Gastrocnemius medialis (tissue), 4 donors: ENCODE results near the gene IFT122.

Experiments used
- POLR2A ChIP-seq, 2 donors: fragments of 450-650 bp; IDR thresholded peaks; one replicate each; pipeline ENCODE4 v1.6.1; 2017; ENCODE audit warnings: antibody characterized with exemption in 2 of 2, mild to moderate bottlenecking in 2 of 2, moderate library complexity in 2 of 2
- TF ChIP-seq, protein P1 (sequence below), 5 experiments: fragments of 450-650 bp in 3 of 5; fragments of 200-600 bp in 2 of 5; sonication (generic) in 2 of 5; IDR thresholded peaks in 4 of 5; conservative IDR thresholded peaks in 1 of 5; 1 replicate in 4 of 5; 2 replicates in 1 of 5; pipeline ENCODE4 v1.5.1; 2016 to 2019; ENCODE audit warnings: antibody characterized with exemption in 5 of 5, mild to moderate bottlenecking in 3 of 5, moderate library complexity in 3 of 5

DNA sequence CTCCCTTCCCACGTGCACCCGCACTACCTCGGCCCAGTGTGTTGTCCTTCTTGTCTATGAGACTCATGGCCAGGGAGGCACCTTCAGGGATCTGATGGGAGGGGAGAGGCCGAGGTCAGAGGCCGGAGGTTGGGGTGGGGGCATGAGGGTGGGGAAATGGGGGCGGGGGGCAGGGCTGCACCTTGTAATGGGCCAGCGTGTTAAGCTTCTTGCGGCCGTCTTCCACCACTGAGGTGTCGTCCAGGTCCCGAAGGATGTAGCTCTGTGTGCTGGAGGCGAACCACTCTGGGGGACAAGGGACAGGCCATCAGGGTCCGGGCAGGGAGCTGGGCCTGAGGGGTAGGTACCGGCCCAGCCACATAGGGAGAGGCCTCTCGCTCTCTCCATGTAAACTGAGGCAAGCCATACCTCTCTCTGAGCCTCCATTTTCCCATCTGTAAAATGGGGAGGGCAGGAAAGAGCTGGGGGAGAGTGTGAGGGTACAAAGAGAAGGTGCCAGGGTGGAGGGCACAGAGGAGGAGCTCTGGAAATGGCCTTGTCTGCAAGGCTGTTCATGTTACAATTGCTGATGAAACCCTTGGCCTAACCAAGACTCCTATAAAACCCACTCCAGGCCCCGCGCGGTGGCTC is 121.7 kb downstream of the IFT122 start:
- TF ChIP-seq, protein P1, sequence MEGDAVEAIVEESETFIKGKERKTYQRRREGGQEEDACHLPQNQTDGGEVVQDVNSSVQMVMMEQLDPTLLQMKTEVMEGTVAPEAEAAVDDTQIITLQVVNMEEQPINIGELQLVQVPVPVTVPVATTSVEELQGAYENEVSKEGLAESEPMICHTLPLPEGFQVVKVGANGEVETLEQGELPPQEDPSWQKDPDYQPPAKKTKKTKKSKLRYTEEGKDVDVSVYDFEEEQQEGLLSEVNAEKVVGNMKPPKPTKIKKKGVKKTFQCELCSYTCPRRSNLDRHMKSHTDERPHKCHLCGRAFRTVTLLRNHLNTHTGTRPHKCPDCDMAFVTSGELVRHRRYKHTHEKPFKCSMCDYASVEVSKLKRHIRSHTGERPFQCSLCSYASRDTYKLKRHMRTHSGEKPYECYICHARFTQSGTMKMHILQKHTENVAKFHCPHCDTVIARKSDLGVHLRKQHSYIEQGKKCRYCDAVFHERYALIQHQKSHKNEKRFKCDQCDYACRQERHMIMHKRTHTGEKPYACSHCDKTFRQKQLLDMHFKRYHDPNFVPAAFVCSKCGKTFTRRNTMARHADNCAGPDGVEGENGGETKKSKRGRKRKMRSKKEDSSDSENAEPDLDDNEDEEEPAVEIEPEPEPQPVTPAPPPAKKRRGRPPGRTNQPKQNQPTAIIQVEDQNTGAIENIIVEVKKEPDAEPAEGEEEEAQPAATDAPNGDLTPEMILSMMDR (IDR thresholded peaks at IDR 0.05 in 4 of 5, conservative IDR thresholded peaks at IDR 0.05 in 1 of 5): no peak
- no peak for TF ChIP-seq POLR2A (IDR thresholded peaks at IDR 0.05)
